ENCODE results near the gene SCAMP5. TPM values are rescaled to one million over a fixed set of nuclear protein-coding genes. Genes with fewer than 3 reads are reported as not detected.

SCAMP5 gene
- total and polyA plus RNA-seq, 2 of the 13 experiments (the other 11 are each of a cell fraction or from before 2014, with no cell fraction given) = 34.3 to 49.0 TPM

DNA sequence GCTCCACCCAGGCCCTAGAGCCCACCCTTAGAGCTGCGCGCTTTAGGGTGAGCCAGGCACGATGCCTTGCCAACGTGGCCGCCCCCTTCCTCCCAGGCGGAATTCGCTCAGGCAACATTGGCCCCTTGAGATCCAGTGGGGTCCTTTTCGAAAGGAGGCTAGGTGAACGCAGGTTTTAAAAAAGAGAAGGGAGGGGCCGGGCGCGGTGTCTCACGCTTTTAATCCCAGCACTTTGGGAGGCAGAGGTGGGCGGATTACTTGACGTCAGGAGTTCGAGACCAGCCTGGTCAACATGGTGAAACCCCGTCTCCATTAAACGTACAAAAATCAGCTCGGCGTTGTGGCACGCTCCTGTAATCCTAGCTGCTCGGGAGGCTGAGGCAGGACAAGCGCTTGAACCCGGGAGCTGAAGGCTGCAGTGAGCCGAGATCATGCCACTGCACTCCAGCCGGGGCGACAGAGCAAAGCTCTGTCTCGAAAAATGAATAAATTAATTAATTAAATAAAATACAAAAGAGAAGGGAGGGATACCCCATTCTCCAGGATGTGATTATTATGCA lies 37.8 kb upstream of the SCAMP5 start (continued):
- TF ChIP-seq, protein P1, sequence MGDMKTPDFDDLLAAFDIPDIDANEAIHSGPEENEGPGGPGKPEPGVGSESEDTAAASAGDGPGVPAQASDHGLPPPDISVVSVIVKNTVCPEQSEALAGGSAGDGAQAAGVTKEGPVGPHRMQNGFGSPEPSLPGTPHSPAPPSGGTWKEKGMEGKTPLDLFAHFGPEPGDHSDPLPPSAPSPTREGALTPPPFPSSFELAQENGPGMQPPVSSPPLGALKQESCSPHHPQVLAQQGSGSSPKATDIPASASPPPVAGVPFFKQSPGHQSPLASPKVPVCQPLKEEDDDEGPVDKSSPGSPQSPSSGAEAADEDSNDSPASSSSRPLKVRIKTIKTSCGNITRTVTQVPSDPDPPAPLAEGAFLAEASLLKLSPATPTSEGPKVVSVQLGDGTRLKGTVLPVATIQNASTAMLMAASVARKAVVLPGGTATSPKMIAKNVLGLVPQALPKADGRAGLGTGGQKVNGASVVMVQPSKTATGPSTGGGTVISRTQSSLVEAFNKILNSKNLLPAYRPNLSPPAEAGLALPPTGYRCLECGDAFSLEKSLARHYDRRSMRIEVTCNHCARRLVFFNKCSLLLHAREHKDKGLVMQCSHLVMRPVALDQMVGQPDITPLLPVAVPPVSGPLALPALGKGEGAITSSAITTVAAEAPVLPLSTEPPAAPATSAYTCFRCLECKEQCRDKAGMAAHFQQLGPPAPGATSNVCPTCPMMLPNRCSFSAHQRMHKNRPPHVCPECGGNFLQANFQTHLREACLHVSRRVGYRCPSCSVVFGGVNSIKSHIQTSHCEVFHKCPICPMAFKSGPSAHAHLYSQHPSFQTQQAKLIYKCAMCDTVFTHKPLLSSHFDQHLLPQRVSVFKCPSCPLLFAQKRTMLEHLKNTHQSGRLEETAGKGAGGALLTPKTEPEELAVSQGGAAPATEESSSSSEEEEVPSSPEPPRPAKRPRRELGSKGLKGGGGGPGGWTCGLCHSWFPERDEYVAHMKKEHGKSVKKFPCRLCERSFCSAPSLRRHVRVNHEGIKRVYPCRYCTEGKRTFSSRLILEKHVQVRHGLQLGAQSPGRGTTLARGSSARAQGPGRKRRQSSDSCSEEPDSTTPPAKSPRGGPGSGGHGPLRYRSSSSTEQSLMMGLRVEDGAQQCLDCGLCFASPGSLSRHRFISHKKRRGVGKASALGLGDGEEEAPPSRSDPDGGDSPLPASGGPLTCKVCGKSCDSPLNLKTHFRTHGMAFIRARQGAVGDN (CRISPR knock-in tag; IDR thresholded peaks at IDR 0.05) = peak; percentile 71
- 0 out of 2 replicates have a peak, but pooled peaks have one; percentile 60 for TF ChIP-seq NRL (CRISPR knock-in tag; IDR thresholded peaks at IDR 0.05; ENCODE audit: borderline replicate concordance)
- TF ChIP-seq ZNF768 (CRISPR knock-in tag; IDR thresholded peaks at IDR 0.05) = peak; percentile 1; the same call in 1 of the 2 replicates
- TF ChIP-seq, protein P2, sequence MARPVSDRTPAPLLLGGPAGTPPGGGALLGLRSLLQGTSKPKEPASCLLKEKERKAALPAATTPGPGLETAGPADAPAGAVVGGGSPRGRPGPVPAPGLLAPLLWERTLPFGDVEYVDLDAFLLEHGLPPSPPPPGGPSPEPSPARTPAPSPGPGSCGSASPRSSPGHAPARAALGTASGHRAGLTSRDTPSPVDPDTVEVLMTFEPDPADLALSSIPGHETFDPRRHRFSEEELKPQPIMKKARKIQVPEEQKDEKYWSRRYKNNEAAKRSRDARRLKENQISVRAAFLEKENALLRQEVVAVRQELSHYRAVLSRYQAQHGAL (CRISPR knock-in tag; IDR thresholded peaks at IDR 0.05; ENCODE audit: not compliant biosample characterization) = no peak
- TF ChIP-seq, protein P3, sequence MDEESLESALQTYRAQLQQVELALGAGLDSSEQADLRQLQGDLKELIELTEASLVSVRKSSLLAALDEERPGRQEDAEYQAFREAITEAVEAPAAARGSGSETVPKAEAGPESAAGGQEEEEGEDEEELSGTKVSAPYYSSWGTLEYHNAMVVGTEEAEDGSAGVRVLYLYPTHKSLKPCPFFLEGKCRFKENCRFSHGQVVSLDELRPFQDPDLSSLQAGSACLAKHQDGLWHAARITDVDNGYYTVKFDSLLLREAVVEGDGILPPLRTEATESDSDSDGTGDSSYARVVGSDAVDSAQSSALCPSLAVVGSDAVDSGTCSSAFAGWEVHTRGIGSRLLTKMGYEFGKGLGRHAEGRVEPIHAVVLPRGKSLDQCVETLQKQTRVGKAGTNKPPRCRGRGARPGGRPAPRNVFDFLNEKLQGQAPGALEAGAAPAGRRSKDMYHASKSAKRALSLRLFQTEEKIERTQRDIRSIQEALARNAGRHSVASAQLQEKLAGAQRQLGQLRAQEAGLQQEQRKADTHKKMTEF (CRISPR knock-in tag; IDR thresholded peaks at IDR 0.05) = no peak
- TF ChIP-seq CCDC6 (CRISPR knock-in tag; IDR thresholded peaks at IDR 0.05) = no peak
- TF ChIP-seq, protein P4, sequence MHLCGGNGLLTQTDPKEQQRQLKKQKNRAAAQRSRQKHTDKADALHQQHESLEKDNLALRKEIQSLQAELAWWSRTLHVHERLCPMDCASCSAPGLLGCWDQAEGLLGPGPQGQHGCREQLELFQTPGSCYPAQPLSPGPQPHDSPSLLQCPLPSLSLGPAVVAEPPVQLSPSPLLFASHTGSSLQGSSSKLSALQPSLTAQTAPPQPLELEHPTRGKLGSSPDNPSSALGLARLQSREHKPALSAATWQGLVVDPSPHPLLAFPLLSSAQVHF (CRISPR knock-in tag; IDR thresholded peaks at IDR 0.05) = 0 out of 2 replicates have a peak, but pooled peaks have one; percentile 23
- TF ChIP-seq MIXL1 (CRISPR knock-in tag; IDR thresholded peaks at IDR 0.05) = no peak
- TF ChIP-seq, protein P5, sequence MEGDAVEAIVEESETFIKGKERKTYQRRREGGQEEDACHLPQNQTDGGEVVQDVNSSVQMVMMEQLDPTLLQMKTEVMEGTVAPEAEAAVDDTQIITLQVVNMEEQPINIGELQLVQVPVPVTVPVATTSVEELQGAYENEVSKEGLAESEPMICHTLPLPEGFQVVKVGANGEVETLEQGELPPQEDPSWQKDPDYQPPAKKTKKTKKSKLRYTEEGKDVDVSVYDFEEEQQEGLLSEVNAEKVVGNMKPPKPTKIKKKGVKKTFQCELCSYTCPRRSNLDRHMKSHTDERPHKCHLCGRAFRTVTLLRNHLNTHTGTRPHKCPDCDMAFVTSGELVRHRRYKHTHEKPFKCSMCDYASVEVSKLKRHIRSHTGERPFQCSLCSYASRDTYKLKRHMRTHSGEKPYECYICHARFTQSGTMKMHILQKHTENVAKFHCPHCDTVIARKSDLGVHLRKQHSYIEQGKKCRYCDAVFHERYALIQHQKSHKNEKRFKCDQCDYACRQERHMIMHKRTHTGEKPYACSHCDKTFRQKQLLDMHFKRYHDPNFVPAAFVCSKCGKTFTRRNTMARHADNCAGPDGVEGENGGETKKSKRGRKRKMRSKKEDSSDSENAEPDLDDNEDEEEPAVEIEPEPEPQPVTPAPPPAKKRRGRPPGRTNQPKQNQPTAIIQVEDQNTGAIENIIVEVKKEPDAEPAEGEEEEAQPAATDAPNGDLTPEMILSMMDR (CRISPR knock-in tag; IDR thresholded peaks at IDR 0.05) = 0 out of 2 replicates have a peak, but pooled peaks have one; percentile 11
- TF ChIP-seq LCORL (IDR thresholded peaks at IDR 0.05) = no peak
- 0 out of 2 replicates have a peak, but pooled peaks have one; percentile 6 for TF ChIP-seq LCORL (CRISPR knock-in tag; IDR thresholded peaks at IDR 0.05)
- TF ChIP-seq ISX (CRISPR knock-in tag; conservative IDR thresholded peaks at IDR 0.05) = no peak
- TF ChIP-seq SP1 (IDR thresholded peaks at IDR 0.05) = no peak
- TF ChIP-seq SP1 (CRISPR knock-in tag; IDR thresholded peaks at IDR 0.05) = no peak
- no peak for TF ChIP-seq ZNF782 (CRISPR knock-in tag; IDR thresholded peaks at IDR 0.05; ENCODE audit: borderline replicate concordance)
- peak; percentile 20; the same call in 1 of the 2 replicates for TF ChIP-seq EEA1 (CRISPR knock-in tag; IDR thresholded peaks at IDR 0.05; ENCODE audit: borderline replicate concordance)

Data from HepG2 (cell line).